NCI-H2081 treated with DMSO at 0.1 percent for 48 hours (cell line): ENCODE measurements around the gene CELSR1.
"Not testable (repeated sequence)": the region's sequence is repeated elsewhere in the genome, so short reads cannot be mapped to it uniquely, and the experiment has no call there.

Experiments used
- DNase-seq: peaks from one replicate; lab custom pipeline; 2025; lab: John Stamatoyannopoulos, UW

CELSR1 gene

DNA sequence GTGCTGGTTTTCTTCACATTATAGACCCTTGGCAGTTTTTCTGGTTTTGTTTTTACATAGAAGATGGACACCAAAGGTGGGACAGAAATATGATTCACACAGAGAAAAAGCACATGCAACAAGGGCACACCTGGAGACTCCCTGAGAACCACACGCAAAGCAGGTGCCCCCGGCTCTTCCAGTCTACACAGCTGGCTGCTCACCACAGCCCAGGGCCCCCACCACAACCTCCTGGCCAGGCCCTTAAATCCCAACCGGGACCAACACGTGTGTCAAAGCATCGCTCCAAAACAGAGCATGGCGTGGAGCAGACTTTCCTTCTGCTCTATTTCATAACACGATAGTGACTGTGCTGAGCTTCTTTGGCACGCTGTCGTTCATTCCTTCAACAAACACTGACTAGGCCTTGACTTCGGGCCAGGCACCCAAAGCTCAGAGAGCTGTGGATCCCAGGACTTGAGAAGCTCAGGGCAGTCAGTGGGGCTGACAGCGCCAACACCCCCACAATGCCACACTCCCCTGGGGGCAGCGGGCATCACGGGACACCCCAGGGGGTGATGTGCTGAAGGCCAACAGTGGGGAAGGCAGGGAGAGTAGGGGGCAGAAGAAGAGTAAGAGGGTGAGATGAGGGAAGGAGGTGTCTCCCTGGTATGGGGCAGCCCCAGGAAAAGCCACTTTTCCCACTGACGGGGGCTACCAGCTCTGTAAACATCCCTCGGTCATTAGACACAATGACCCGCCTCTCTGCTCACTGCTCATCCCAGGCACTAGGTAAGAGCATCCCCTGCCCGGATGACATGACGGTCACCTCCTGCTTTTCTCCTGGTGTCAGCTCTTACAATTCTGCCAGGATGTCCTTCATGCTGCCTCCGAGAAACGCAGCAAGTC lies 26.0 kb downstream of the CELSR1 start:
- DNase-seq, result no peak

- DNase-seq, result no peak
These were observed 27.9 kb downstream of the CELSR1 start for GRCh38 chr22:46509416-46510089.

- DNase-seq, result no peak
These were observed 28.9 kb downstream of the CELSR1 start for GRCh38 chr22:46508491-46508999.

GRCh38 chr22:46507451-46508425 lies 29.7 kb downstream of the CELSR1 start:
- no peak for DNase-seq

GRCh38 chr22:46504584-46504983 lies 32.8 kb downstream of the CELSR1 start:
- no peak for DNase-seq

- DNase-seq, result no peak
These were observed 34.8 kb downstream of the CELSR1 start for GRCh38 chr22:46502440-46503175.

DNA sequence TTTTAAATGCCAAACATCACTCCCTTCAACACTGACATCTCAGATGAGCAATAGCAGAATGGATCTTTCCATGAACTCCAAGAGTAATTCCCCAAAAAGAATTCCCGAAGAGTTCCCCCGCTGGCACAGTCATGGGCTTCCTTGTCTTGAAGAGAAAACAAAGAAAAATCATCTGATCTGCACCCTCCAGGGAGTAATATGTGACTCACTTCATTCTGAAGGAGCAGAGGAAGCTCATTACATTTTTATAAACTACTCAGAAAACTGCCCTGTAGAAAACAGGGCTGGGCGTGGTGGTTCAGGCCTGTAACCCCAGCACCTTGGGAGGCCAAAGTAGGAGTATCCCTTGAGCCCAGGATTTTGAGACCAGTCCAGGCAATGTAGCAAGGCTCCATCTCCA lies 35.7 kb downstream of the CELSR1 start:
- no peak for DNase-seq

DNA sequence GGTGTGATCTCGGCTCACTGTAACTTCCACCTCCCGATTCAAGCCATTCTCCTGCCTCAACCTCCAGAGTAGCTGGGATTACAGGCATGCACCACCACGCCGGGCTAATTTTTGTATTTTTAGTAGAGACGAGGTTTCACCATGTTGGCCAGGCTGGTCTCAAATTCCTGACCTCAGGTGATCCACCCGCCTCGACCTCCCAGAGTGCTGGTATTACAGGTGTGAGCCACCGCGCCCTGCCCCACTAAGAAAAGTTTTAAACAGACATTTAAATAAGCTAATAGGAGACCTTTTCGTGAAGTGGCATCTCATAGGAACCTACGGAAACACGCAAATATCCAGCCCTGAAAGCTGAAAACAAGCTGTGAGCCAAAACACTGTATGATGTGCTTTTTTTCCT lies 36.2 kb downstream of the CELSR1 start:
- not testable (repeated sequence) for DNase-seq

DNA sequence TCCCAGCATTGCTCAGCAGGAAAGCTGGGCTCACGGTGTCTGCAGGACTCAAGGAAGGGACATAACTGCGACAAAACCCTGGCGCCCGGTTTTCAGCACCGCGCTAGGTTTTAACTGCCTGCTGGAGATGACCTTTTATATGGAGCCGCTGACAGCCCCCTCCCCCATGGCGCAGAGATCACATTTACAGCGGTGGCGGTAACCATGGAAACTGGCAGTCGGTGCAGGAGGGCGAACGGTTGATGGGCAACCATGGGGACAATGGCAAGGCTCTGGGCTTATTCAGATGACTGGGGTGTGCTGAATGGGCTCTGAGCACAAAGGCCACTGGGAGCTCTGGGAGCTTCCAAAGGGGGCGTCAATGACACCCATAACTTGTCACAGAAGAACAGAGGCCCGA lies 37.2 kb downstream of the CELSR1 start:
- DNase-seq, result no peak

GRCh38 chr22:46499805-46500189 lies 37.6 kb downstream of the CELSR1 start:
- DNase-seq, result no peak

GRCh38 chr22:46491946-46492345 lies 45.5 kb downstream of the CELSR1 start:
- DNase-seq, result no peak

- DNase-seq, result no peak
These were observed 46.9 kb downstream of the CELSR1 start for GRCh38 chr22:46490538-46490937.

DNA sequence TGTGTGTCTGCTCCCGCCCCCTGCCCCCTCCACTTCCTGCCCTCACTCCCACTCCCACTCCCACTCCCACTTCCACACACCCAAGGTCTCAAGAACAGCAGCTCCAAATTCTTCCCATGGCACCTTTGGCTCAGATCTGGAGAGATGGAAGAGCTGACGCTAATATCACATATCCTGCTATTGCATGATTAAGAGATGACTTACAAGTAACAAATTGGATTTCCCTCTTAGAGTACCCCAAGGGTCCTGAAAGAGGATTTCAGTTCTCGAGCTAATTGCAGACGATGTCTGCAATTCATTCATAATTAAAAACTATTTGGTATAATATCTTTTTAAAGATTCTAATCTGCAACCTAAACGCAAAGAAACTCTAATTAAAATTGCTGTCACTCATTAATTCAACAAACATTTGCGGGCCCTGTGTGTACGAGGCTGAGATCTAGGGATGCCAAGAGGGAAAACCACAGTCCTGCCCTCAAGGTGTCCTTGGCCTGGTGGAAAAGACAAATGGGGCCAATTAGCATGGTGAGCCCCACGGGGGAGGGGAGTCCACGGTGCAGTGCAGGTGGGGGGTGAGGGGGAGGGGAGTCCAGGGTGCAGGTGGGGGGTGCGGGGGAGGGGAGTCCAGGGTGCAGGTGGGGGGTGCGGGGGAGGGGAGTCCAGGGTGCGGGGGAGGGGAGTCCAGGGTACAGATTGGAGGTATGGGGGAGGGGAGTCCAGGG lies 50.3 kb downstream of the CELSR1 start:
- no peak for DNase-seq

GRCh38 chr22:46484861-46485595 lies 52.4 kb downstream of the CELSR1 start:
- DNase-seq, result no peak

DNA sequence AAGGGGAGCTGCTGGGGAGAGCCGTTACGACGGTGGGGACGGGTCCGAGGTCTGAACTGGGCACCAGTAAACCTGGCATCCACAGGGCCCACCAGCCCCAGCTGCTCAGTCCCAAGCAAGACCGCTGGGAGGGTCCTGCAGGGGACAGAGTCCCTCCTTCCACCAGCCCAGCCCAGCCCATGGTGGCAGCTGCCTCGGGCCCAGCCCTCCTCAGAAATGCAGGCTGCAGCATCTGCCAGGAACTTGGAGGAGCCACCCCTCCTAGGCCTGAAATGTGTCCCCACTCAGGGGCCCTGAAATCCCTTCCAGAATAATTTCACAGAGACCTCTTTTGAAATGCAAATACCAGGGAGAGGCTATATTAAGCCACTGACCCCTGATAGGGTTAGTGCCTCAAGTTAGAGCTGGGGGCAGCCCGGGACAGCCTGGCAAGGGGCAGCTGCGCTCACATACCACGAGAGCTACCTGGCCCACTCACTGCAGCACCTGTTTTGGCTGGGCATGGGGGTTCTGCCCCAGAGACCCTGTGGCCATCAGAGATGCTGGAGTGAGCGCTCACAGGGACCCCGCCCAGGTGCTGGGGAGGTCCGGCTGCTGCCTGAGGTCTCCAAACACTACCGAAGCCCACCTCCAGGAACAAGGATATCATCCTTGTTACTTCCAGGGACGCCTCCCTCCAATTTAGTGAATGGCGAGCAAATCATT lies 53.1 kb downstream of the CELSR1 start:
- DNase-seq, result no peak

DNA sequence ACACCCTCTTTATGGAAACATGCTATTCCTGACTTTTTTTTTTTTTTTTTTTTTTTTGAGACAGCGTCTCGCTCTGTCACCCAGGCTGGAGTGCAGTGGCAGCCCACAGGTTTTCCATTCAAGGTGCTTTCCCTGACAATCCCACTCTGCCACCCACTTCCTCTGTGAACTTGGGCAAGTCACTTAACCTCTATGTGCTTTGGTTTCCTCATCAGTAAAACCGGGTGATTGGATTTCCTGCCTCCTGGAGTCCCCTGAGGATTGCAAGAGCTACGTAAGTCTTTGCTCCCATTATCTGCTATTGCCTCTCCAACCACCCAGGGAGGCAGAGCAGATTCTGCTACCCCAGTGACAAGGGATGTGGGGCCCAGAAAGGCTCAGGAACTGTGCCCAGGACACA lies 54.1 kb downstream of the CELSR1 start:
- DNase-seq, result no peak

DNA sequence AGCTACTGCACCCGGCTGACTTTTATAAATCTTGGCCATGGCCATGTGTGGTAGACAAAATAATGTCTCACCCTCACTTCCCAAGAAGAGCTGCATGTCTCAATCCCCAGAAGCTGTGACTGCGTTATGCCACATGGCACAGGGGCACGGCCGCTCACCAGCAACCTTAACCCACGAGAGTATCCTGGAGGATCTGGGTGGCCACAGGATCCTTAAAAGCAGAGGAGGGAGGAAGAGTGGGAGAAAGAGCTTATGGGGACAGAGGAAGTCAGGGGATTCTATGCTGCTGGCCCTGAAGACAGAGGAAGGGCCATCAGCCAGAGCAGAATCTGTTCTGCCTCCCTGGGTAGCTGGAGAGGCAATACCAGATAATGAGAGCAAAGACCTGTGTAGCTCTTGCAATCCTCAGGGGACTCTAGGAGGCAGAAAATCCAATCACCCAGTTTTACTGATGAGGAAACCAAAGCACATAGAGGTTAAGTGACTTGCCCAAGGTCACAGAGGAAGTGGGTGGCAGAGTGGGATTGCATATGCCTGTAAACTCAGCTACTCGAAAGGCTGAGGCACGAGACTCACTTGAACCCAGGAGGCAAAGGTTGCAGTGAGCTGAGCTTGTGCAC lies 55.3 kb downstream of the CELSR1 start:
- DNase-seq, result no peak

- DNase-seq, result no peak
These were observed 56.0 kb downstream of the CELSR1 start for GRCh38 chr22:46481386-46481785.

DNA sequence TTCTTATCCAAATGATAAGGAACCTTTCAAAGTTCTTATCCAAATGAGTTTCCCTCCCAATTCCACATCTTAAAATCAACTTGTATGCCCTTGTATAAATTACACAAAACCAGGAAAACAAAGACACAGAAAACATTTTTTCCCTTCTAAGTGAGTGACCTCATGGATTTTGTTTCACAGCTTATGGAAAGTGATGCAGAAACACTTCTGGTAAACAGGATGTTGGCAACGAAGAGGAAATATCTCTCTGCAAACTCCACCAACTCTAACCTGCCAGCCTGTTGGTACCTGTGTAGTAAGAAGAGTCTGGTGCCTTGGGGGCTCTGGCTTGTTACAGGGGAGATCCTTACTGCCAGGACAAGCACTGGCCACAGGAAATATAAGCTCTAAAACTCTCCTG lies 57.0 kb downstream of the CELSR1 start:
- no peak for DNase-seq
